Measurements from ENCODE around the gene PCNX3.

Gene PCNX3

DNA sequence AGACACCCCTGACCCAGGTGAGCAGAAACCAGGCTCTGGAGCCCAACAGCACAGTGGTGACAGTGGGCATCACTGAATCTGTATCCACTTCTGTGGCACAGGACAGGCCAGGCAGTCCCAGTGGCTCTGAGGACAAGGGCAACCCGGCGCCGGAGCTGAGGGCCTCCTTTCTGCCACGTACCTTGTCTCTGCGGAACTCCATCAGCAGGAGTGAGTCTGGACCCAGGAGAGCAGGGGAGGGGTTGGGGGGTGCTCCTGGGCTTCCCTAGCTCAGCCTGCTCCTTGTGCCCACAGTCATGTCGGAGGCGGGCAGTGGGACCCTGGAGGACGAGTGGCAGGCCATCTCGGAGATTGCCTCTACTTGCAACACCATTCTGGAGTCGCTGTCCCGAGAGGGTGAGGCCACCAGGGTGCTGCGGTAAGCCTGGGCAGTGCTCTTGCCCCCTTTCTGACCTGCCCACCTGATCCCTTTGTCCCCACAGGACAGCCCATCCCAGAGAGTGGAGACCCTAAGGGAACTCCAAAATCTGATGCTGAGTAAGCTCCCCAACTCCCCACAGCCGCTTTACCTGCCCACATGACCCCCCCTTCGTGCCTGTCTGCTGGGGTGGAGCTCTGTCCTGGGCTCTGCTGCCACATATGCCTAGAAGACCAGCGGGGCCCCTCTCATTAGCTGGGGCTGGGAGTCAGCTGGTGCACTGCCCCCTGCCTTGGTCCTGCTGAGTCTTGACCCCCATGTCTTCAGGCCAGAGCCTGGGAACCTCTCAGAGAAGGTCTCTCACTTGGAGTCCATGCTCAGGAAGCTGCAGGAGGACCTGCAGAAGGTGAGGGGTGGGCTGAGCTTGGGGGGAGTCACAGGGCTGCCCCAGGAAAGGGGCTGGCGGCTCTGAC lies 34.3 kb downstream of the PCNX3 start:
- Histone ChIP-seq H3K9me3 (no peaks in the 10 kb centered on the region), H3K4me1 (peaks cover 6% of the 10 kb centered on the region), H3K4me3 (no peak overlapping the region), H3K27me3 (ENCODE audit: low read depth) (no peaks in the 10 kb centered on the region), H3K36me3 (replicated peaks) (peaks cover 11% of the 10 kb centered on the region)
- in situ Hi-C loops (cut with MboI; ENCODE audit: low sequenced_read_pairs), result no loop called here
- peak in 1 of 2 experiments; percentile 6 for DNase-seq (ENCODE audit: low spot score in 2 of 2)

DNA sequence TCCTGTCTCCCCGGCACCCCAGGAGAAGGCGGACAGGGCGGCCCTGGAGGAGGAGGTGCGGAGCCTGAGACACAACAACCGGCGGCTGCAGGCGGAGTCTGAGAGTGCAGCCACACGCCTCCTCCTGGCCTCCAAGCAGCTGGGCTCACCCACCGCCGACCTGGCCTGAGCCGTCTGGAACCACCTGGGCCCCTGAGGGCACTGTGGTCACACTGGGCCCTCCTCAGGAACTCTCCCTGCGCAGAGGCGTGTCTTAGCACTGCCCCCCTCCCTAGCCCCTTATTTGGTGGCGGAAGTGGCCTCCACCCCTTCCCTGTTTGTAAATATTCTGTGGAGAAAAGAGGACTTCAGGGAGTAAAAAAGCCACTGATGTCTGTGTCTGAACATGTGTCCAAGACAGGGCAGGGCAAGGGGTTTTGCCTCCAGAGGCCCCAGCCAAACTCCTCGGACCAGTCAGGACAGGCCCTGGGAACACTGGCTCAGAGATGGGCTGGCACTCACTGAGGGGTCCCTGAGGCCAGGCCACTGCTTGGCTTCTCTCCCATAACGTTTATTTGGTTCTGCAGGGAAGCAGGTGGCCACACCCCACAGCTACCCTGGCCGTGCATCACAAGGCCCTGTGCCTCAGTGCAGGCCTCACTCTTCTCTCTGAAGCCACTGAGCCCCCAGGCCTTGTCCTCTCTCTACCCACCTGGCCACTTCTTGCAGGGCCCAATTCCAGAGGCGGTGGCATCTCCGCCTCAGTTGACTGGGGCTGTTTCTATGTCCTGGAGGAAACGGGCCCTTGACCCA lies 35.2 kb downstream of the PCNX3 start:
- H3K9me3 ChIP-seq, result no peaks in the 10 kb centered on the region
- no peaks in the 10 kb centered on the region for H3K27me3 ChIP-seq (ENCODE audit: low read depth)
- no peak overlapping the region for H3K4me3 ChIP-seq
- peaks cover 6% of the 10 kb centered on the region for H3K4me1 ChIP-seq
- DNase-seq (ENCODE audit: low spot score in 2 of 2), result no peak
- in situ Hi-C loops (cut with MboI; ENCODE audit: low sequenced_read_pairs), result no loop called here
- H3K36me3 ChIP-seq (replicated peaks), result peaks cover 19% of the 10 kb centered on the region

DNA sequence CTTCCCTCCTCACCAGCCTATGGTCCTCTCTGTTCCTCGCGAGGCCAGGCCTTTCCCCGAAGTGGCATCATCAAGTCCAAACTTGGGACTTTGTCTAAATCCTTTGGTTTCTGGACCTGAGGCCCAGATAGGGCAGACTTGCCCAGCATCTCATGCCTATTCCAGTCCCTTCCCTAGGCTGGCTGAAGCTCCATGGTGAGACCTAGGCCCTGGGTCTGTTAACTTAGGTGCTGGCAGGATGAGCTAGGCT lies 35.7 kb downstream of the PCNX3 start:
- DNase-seq (ENCODE audit: low spot score in 2 of 2), result no peak

DNA sequence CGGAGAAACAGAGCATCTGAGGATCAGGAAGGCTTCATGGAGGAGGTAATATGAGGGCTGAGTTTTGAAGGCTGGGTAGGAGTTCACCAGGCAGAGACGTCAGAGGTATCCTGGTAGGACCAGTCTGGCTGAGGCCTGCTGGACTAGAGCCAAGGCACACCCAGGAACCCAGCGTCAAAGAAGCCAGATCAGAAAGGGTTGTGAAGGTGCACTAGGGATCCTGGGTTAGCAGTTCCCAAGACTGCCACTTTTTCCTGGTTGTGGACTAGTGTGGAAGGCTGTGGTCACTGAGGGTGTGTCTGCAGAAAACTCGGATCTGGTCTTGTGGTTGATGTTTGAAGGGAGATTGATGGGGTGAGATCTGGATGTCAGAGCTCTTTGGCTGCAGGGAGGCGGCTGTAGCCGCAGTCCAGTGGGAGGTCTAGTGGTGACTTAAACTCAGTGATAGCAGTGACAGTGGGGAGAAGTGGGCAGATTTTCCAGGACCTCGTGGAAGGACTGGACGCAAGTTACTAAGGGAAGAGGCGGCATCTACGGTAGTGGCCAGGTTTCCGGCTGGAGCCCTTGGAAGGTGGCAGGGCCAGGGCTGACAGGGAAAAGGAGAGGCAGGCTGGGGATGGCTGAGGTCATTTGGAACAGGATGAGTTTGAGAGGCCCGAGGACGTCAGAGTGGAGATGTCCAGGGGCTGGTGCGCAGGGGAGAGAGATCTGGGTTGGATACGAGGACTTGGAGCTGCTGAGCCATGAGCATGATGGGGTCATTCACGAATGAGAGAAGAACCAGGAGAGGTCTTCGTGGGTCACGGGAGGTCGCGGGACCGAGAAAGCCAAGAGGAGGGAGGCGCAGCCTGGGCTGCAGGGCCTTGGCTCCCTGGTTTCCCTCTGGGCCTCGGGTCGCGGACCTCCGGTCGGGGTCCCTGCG lies 36.3 kb downstream of the PCNX3 start:
- Histone ChIP-seq H3K4me1 (peaks cover 6% of the 10 kb centered on the region), H3K36me3 (replicated peaks) (peaks cover 29% of the 10 kb centered on the region), H3K27me3 (ENCODE audit: low read depth) (no peaks in the 10 kb centered on the region), H3K4me3 (peak overlapping the region; percentile 45), H3K9me3 (no peaks in the 10 kb centered on the region)
- in situ Hi-C loops (cut with MboI; ENCODE audit: low sequenced_read_pairs), result no loop called here
- DNase-seq (ENCODE audit: low spot score in 2 of 2), result no peak

More for the DNA sequence above, 35.7 kb downstream of the PCNX3 start:
- no peaks in the 10 kb centered on the region for H3K9me3 ChIP-seq
- in situ Hi-C loops (cut with MboI; ENCODE audit: low sequenced_read_pairs), result no loop called here
- peaks cover 6% of the 10 kb centered on the region for H3K4me1 ChIP-seq
- H3K27me3 ChIP-seq (ENCODE audit: low read depth), result no peaks in the 10 kb centered on the region
- peaks cover 23% of the 10 kb centered on the region for H3K36me3 ChIP-seq (replicated peaks)
- H3K4me3 ChIP-seq, result no peak overlapping the region

DNA sequence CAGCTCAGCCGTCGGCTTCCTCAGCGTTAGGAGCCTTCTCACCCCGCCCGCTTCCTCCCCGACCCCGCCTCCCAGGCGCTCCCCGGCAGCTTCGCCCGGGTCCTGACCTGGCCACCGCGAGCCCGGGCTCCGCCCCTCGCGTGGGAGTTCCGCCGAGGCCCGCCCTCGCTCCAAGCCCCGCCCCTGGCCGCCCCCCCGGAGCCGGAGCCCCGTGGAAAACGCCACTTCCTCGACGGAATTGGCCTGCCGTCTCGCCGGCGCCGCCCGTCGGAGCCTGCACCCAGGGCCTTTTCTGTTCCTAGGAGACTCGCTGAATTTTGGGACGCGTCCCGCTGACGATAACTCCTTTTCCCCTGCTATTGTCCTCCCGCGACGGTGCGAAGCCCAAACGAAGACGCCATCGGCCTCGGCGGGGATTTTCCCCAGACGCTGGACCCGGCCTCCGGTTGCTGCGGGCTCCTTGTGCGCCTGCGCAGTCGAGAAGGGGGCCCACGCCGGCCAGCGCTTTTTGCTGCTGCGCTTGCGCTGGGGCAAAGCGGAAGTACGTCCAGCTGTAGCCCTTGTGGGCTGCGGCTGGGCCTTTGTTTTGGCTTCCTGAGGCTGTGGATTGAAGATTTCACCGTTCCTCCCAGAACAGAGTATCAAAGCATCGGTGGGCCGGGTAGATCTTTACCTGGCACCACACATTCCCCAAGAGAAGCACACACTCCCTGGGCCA lies 37.1 kb downstream of the PCNX3 start:
- H3K27me3 ChIP-seq (ENCODE audit: low read depth), result no peaks in the 10 kb centered on the region
- H3K9me3 ChIP-seq, result no peaks in the 10 kb centered on the region
- peaks cover 37% of the 10 kb centered on the region for H3K36me3 ChIP-seq (replicated peaks)
- in situ Hi-C loops (cut with MboI; ENCODE audit: low sequenced_read_pairs), result no loop called here
- DNase-seq (ENCODE audit: low spot score in 2 of 2), result peak; percentile 75 to 91
- peak overlapping the region; percentile 45 for H3K4me3 ChIP-seq
- H3K4me1 ChIP-seq, result peaks cover 6% of the 10 kb centered on the region

DNA sequence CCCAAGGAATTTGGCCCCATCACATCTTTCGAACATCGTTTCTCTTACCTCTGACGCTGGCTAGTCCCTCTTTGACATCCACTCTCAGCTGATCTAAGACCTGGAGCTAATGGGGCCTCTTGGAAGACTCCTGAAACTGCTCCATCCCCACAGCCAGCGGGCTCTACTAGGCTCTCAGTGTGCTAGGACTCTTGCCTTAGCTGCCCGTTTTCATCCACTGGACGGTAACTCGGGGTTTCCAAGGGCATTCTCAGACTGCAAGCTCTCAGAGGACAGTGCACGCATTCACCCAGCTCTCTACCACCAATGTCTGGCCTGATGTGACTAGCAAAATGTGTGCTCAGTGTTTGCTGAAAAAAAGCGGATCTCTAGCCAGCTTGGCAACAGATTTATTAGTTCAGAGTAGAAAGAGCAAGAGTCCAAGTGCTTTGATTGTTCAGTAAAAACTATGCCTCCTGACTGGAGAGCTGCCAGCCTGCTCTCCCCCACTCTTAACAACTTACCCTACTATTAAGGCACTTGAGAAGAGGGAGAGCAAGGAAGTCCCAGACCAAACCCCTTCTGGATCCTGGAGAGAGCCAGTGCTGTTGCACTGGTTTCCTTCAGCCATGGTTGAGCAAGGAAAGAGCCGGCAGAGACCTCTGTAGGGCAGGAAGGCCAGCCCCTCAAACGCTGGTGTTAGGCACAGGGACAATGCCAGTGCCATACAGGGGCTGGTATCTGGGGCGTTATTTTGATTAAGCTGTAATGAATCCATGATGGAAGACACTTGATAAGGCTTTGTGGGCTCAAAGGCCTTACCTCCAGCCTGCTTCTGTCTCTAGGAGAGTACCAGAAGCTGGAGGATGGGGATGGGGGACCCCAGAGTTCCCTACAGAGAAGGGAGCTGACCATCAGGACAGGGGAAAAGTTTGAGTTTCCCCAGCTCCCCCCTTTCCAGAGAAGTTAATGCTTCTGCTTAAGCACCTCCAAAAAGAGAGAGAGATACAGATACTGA lies 38.0 kb downstream of the PCNX3 start:
- in situ Hi-C loops (cut with MboI; ENCODE audit: low sequenced_read_pairs), result no loop called here
- Histone ChIP-seq H3K9me3 (no peaks in the 10 kb centered on the region), H3K27me3 (ENCODE audit: low read depth) (no peaks in the 10 kb centered on the region), H3K36me3 (replicated peaks) (peaks cover 45% of the 10 kb centered on the region), H3K4me3 (peak overlapping the region; percentile 45), H3K4me1 (peaks cover 6% of the 10 kb centered on the region)
- DNase-seq (ENCODE audit: low spot score in 2 of 2), result no peak

DNA sequence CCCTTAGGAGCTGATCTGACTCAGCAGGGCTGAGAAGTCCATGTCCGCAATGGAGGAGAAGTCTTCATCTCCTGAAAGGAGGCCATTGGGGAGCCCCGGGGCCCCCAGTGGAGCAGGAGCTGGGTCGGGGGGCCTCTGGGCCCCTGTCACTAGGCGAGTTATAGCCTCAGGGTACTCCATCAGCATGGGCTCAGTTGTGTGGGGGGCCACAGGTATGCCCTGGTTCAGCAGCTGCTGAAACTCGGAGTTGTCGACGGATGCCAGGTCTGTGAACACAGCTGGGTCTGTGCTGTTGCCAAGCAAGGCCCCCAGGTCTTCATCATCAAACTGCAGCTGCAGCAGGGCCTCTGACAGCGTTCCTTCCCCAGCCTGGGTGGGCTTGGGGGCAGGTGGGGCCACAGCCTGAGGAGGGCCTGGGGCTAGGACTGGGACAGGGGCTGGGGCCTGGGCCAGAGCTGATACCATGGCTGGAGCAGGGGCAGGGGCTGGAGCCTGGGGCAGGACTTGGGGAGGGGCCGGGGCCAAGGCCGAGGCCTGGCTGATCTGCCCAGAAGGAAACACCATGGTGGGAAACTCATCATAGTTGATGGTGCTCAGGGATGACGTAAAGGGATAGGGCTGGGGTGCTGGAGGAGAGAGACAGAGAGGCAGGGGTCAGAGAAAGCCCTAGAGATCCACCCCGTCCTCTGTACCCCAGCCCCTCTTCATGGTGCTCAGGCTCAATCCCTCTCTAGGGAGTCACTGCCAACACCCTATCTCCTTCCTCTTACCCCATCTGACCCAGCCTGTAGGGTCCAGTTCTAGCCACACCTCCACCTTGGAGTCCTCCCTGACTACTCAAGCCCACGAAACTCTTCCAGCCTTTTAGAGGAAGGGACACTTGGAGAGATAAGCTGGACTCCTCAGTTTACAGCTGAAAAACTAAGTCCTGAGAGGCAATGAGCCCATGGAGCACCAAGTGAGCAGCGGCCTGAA lies 39.1 kb downstream of the PCNX3 start:
- Histone ChIP-seq H3K27me3 (ENCODE audit: low read depth) (no peaks in the 10 kb centered on the region), H3K4me1 (peaks cover 6% of the 10 kb centered on the region), H3K4me3 (no peak overlapping the region), H3K9me3 (no peaks in the 10 kb centered on the region), H3K36me3 (replicated peaks) (peaks cover 57% of the 10 kb centered on the region)
- in situ Hi-C loops (cut with MboI; ENCODE audit: low sequenced_read_pairs), result no loop called here
- no peak for DNase-seq (ENCODE audit: low spot score in 2 of 2)

DNA sequence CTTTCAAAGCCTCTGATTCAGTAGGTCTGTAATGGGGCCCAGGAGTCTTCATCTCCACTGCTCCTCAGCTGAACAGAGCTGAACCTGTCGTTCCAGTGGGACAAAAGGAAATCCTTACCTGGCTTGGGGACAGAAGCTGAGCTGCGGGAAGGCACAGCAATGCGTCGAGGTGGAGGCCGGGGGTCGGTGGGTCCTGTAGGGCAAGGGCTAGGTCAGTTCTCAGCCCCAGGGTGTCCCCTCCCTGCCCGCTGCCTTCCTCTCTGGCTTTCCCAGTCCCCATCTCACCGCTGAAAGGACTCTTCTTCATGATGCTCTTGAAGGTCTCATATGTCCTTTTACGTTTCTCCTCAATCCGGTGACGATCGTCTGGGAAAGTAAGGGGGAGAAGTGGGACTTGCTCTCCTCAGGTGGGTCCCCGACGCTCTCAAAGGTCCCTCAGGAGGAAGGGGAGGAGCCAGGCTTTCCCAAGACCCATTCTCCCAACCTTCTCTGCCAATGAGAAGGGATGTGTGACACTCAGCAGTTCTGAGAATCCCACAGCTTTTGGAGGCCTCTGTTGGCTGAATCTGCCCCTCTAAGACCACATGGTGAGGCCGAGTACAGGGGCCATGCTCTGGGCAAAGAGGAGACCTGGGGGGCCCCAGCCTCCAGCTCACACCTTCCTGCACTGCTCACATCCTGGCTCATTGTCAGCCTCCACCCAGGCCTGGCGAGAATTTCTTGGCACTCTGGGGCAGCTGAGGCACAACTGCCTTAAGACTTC lies 40.2 kb downstream of the PCNX3 start:
- peaks cover 6% of the 10 kb centered on the region for H3K4me1 ChIP-seq
- in situ Hi-C loops (cut with MboI; ENCODE audit: low sequenced_read_pairs), result no loop called here
- DNase-seq (ENCODE audit: low spot score in 2 of 2), result no peak
- no peaks in the 10 kb centered on the region for H3K27me3 ChIP-seq (ENCODE audit: low read depth)
- H3K9me3 ChIP-seq, result no peaks in the 10 kb centered on the region
- H3K36me3 ChIP-seq (replicated peaks), result peaks cover 67% of the 10 kb centered on the region
- H3K4me3 ChIP-seq, result no peak overlapping the region

DNA sequence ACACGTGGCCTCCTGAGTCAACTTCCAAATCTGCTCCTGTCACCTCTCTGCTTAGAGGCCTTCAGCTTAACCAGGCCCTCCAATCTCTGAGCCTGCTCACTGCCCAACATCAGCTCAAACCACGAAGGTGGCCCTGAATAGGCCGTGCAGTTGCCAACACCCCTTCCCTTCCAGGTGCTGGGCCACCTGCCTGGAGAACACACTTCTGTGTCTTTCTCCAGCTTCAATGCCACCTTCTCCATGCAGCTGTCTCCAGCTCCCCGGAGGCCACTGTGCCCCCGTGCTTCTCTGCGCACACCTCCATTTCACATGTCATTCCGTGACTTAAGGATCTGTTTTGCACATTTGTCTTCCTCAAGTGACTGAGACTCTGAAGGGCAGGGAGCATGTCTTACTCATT lies 41.9 kb downstream of the PCNX3 start:
- DNase-seq (ENCODE audit: low spot score in 2 of 2), result no peak
- H3K9me3 ChIP-seq, result no peaks in the 10 kb centered on the region
- no peak overlapping the region for H3K4me3 ChIP-seq
- peaks cover 75% of the 10 kb centered on the region for H3K36me3 ChIP-seq (replicated peaks)
- peaks cover 6% of the 10 kb centered on the region for H3K4me1 ChIP-seq
- no peaks in the 10 kb centered on the region for H3K27me3 ChIP-seq (ENCODE audit: low read depth)
- in situ Hi-C loops (cut with MboI; ENCODE audit: low sequenced_read_pairs), result no loop called here

DNA sequence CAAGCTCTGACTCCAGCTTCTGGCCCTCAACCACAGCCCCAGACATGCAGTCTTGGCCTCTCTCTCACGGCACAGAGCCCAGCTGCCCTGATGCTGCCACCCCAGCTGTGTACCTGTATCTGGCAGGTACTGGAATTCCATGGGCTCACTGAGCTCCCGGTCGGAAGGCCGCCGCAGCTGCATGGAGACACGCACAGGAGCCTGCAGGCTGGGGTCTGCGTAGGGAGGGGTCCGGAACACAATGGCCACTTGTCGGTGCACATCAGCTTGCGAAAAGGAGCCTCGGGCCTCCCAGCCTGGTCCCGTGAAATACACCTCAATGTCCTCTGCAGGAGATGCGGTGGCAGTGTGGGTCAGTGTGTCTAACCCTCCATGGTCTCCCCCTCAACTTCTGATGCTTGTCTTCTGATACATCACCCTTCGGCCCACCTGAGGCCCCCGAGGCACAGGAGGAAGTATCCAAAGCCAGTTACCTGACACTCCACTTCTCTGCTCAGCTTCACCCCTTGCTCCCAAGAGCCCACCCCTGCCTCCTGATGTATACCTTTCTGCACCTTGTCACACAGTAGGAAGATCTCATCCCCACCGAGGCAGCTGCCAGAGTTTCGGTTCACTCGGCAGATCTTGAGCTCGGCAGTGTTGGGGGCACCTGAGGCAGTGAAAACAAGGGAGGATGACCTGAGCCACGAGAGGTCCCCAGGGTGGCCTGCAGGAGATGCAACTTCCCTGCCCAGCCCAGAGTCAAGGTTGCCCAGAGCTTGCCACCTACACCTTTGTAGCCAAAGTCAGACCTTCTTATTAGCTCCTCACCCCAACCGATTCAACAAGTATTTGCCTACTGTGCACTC lies 42.8 kb downstream of the PCNX3 start:
- DNase-seq (ENCODE audit: low spot score in 2 of 2), result no peak

More for the DNA sequence above, 42.8 kb downstream of the PCNX3 start:
- in situ Hi-C loops (cut with MboI; ENCODE audit: low sequenced_read_pairs), result no loop called here
- H3K4me1 ChIP-seq, result peaks cover under 1% of the 10 kb centered on the region
- H3K27me3 ChIP-seq (ENCODE audit: low read depth), result no peaks in the 10 kb centered on the region
- H3K9me3 ChIP-seq, result no peaks in the 10 kb centered on the region
- no peak overlapping the region for H3K4me3 ChIP-seq
- H3K36me3 ChIP-seq (replicated peaks), result peaks cover 75% of the 10 kb centered on the region
